CD4-positive, CD25-positive, alpha-beta regulatory T cell (primary cell): ENCODE measurements around the gene TOX4. TPM values are rescaled to one million over a fixed set of nuclear protein-coding genes. Genes with fewer than 3 reads are reported as not detected.

Experiments used
- ATAC-seq, 2 donors: fragments of 150-1000 bp; cut with Tn5 transposase; one replicate each; pipeline ENCODE4 v1.10.0; 2021; ENCODE audit warnings: low read depth in 2 of 2, moderate number of reproducible peaks in 2 of 2, moderate library complexity in 1 of 2
- DNase-seq, 3 donors: peaks; one replicate each; pipeline versions ENCODE4 v3.0.0 to v3.0.0-alpha.2; 2012 to 2022; ENCODE audit warnings: mixed read lengths in 1 of 3
- H3K27ac ChIP-seq: one replicate; pipeline ENCODE4 v1.7.0; 2013; ENCODE audit warnings: mild to moderate bottlenecking, low read length; ENCODE audit not compliant: insufficient read depth, poor library complexity, severe bottlenecking
- H3K27me3 ChIP-seq: one replicate; pipeline ENCODE4 v1.7.0; 2013; ENCODE audit warnings: low read length; ENCODE audit not compliant: control insufficient read depth, insufficient read depth
- H3K36me3 ChIP-seq: one replicate; pipeline ENCODE4 v1.7.0; 2013; ENCODE audit warnings: mild to moderate bottlenecking, low read length, moderate library complexity; ENCODE audit not compliant: control insufficient read depth, insufficient read depth
- H3K4me1 ChIP-seq: 2 replicates; pipeline ENCODE4 v1.7.0; 2013; ENCODE audit warnings: mild to moderate bottlenecking, low read length; ENCODE audit not compliant: insufficient read depth, control insufficient read depth, poor library complexity, severe bottlenecking
- H3K4me3 ChIP-seq: one replicate; pipeline ENCODE4 v1.7.0; 2013; ENCODE audit warnings: low read depth, mild to moderate bottlenecking, low read length, moderate library complexity
- H3K9me3 ChIP-seq, 2 experiments: 1 replicate in 1 of 2; 2 replicates in 1 of 2; pipeline ENCODE4 v1.7.0; 2013; ENCODE audit warnings: low read length in 2 of 2, mild to moderate bottlenecking in 1 of 2, moderate library complexity in 1 of 2; ENCODE audit not compliant: control insufficient read depth in 2 of 2
- H3K27ac Mint-ChIP-seq, 3 donors: one replicate each; pipeline ENCODE4 v1.8.0; 2020 to 2022; ENCODE audit warnings: mild to moderate bottlenecking in 3 of 3, mixed read lengths in 3 of 3, moderate library complexity in 2 of 3
- H3K27me3 Mint-ChIP-seq: one replicate; pipeline ENCODE4 v1.8.0; 2022; ENCODE audit warnings: mild to moderate bottlenecking, mixed read lengths
- H3K36me3 Mint-ChIP-seq: one replicate; pipeline ENCODE4 v1.8.0; 2020; ENCODE audit warnings: mixed read lengths
- H3K4me1 Mint-ChIP-seq, 4 donors: one replicate each; pipeline ENCODE4 v1.8.0; 2020 to 2022; ENCODE audit warnings: mixed read lengths in 4 of 4, mild to moderate bottlenecking in 1 of 4
- H3K4me3 Mint-ChIP-seq, 4 donors: one replicate each; pipeline ENCODE4 v1.8.0; 2020 to 2022; ENCODE audit warnings: mild to moderate bottlenecking in 4 of 4, mixed read lengths in 4 of 4, moderate library complexity in 3 of 4
- H3K9me3 Mint-ChIP-seq, 7 donors: one replicate each; pipeline ENCODE4 v1.8.0; 2020 to 2022; ENCODE audit warnings: mixed read lengths in 7 of 7, mild to moderate bottlenecking in 3 of 7, moderate library complexity in 2 of 7
- polyA plus RNA-seq, 4 donors: library from polyadenylated mRNA; unstranded; fragments of 300-500 nt; fragmentation: Illumina TruSeq; gene quantifications; one replicate each; pipeline ENCODE4 v1.2.3, GENCODE V29; 2021
- total RNA-seq: library from RNA; stranded (reverse); gene quantifications from one replicate; pipeline ENCODE4 v1.2.3, GENCODE V29; 2022

TOX4 gene
- total and polyA plus RNA-seq, 5 donors from 2014 or later = 90.0 to 128 (median 99.1) TPM

DNA sequence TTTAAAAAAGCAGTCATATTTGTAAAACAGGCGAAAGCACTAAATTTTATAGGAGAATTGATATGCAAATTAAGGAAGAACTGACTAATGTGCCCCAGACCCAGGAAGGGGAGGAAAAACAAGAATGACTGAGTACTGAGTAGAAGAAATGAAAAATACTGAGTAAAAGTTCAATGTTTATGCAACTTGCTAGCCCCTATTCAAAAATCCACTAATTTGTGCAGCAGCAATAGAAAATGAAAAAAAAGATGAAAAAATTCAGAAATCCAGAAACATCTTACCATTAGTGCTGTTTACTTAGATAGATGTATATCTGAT is 27.1 kb upstream of the TOX4 start:
- Mint-ChIP-seq H3K27ac (peak overlapping the region in 2 of 3 donors; percentile 3 to 57), H3K36me3 (peaks cover 12% of the 10 kb centered on the region), H3K4me3 (peak overlapping the region; percentile 3 to 54 (median 26)), H3K27me3 (no peaks in the 10 kb centered on the region), H3K9me3 (no peaks in the 10 kb centered on the region), H3K4me1 (peaks cover 44 to 79% (median 56%) of the 10 kb centered on the region in 4 donors)
- no peak for ATAC-seq
- Histone ChIP-seq H3K27ac (peak overlapping the region; percentile 57), H3K9me3 (no peaks in the 10 kb centered on the region), H3K27me3 (no peaks in the 10 kb centered on the region), H3K4me3 (peak overlapping the region; percentile 53), H3K4me1 (peaks cover 60% of the 10 kb centered on the region), H3K36me3 (no peaks in the 10 kb centered on the region)
- DNase-seq = no peak

DNA sequence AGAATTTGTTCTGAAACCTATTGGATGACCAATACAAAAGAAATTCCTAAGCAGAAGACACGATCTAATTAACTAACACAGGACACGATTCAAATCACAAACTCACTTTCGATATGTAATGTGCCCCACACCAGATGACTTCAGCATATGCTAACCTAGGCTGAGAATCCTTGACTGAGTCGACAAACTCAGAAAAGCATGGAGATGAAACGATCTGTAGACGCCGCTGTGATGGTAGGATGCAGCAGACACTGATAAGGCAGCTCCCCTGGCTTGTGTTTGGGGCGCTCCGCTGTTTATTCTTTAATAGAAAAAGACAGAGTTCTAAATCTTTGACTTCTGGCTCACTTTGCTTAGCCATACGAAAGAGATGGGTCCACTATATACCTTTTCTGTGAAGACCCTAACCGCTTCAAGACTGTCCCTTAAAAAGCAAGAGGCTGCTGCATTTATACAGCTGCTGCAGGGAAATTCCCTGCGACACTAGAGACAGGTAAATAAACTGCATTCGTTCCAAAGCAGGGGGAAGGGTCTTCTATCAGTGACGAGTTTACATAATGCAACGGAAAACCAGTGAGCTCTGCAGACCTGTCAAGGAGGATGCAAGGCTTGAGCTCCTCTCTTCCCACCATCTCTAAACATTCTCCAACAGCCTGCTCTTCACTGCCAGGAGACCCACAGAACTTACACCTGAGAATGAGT is 22.0 kb upstream of the TOX4 start:
- no peak for ATAC-seq
- H3K27ac Mint-ChIP-seq = peak overlapping the region; percentile 99 to 100 (median 100)
- no peaks in the 10 kb centered on the region for H3K9me3 Mint-ChIP-seq
- H3K4me3 Mint-ChIP-seq = peak overlapping the region; percentile 86 to 99 (median 98)
- Histone ChIP-seq H3K36me3 (peaks cover 6% of the 10 kb centered on the region), H3K27me3 (no peaks in the 10 kb centered on the region), H3K4me1 (peaks cover 51% of the 10 kb centered on the region), H3K9me3 (no peaks in the 10 kb centered on the region), H3K27ac (peak overlapping the region; percentile 95), H3K4me3 (peak overlapping the region; percentile 93)
- peak in 2 of 3 donors; percentile 22 to 34 for DNase-seq
- H3K36me3 Mint-ChIP-seq = peaks cover 9% of the 10 kb centered on the region
- H3K4me1 Mint-ChIP-seq = peaks cover 24 to 59% (median 41%) of the 10 kb centered on the region in 4 donors
- H3K27me3 Mint-ChIP-seq = no peaks in the 10 kb centered on the region

DNA sequence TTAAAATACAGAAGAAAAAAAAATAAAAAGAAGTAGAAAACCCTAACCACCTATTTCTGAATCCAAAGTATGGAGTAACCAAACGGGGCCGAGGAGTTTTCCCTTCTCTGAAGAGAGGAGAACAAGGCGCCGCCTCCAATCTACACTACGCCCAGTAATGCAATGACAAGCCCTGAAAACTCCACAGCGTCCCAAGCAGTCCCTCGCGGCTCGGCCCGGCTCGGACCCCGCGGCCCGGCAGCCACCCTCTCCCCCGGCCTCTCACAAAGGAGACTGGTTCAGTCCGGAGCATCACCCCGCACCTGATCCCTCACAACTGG is 21.4 kb upstream of the TOX4 start:
- H3K27me3 Mint-ChIP-seq = no peaks in the 10 kb centered on the region
- H3K27ac Mint-ChIP-seq = peak overlapping the region; percentile 99 to 100 (median 100)
- H3K4me1 Mint-ChIP-seq = peaks cover 20 to 53% (median 36%) of the 10 kb centered on the region in 4 donors
- no peaks in the 10 kb centered on the region for H3K9me3 Mint-ChIP-seq
- DNase-seq = no peak
- H3K4me1 ChIP-seq = peaks cover 46% of the 10 kb centered on the region
- H3K36me3 ChIP-seq = peaks cover 9% of the 10 kb centered on the region
- no peaks in the 10 kb centered on the region for H3K27me3 ChIP-seq
- peak overlapping the region; percentile 86 to 99 (median 98) for H3K4me3 Mint-ChIP-seq
- peaks cover 9% of the 10 kb centered on the region for H3K36me3 Mint-ChIP-seq
- peak overlapping the region; percentile 95 for H3K27ac ChIP-seq
- no peaks in the 10 kb centered on the region for H3K9me3 ChIP-seq
- peak overlapping the region; percentile 93 for H3K4me3 ChIP-seq
- no peak for ATAC-seq

DNA sequence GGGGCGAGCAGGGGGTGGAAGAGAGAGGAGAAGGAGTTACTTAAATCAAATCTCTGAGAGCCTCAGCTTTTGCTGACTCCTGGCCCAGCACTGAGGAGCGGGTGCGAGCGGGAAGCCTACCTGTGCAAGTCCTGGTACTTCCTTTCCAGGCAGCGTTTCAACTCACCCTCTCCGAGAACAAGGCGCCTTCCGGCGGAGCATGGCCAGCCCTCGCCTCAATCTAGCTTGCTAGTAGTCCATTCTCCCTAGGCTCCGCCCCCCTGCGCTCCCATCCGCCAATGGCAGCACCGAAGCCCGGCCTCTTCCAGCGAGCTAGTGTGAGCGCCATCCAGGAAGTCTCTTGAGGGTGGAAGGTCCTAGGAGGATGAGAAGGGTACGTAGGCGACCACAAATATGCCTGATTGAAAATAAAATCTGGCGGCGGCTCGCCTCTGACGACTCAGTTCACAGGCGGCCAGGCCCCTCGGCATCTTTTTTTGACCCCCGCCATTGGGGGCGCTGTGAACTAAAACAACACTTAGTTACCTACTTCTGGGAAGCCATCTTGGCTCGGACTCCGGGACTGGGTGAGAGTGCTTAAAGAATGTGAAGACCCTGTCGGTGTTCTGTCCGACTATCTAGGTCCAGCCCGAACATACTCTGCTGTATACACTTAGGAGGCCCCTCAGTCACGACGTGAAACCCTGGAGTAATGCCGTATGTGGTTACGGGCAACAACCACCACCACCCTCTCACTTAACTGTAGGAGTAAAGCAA is 20.9 kb upstream of the TOX4 start, which contains the start of gene CHD8:
TSS of gene CHD8 (minus strand) at position 212 of the 756 bp plus-strand sequence. CDS start 24,480 bp downstream, outside the sequence.
- peaks cover 13% of the 10 kb centered on the region for H3K36me3 Mint-ChIP-seq
- DNase-seq (peak; percentile 100), ATAC-seq (peak; percentile 98 to 99)
- peak within 1 kb of the TSS; percentile 99 to 100 (median 100) for H3K27ac Mint-ChIP-seq
- peak within 1 kb of the TSS; percentile 98 for H3K4me3 ChIP-seq
- H3K27me3 ChIP-seq = no peaks in the 10 kb centered on the region
- peaks cover 14% of the 10 kb centered on the region for H3K36me3 ChIP-seq
- no peaks in the 10 kb centered on the region for H3K27me3 Mint-ChIP-seq
- H3K4me1 ChIP-seq = peaks cover 40% of the 10 kb centered on the region
- no peaks in the 10 kb centered on the region for H3K9me3 Mint-ChIP-seq
- peak within 1 kb of the TSS; percentile 86 to 99 (median 98) for H3K4me3 Mint-ChIP-seq
- peaks cover 20 to 48% (median 33%) of the 10 kb centered on the region in 4 donors for H3K4me1 Mint-ChIP-seq
- no peaks in the 10 kb centered on the region for H3K9me3 ChIP-seq
- H3K27ac ChIP-seq = peak within 1 kb of the TSS; percentile 95

DNA sequence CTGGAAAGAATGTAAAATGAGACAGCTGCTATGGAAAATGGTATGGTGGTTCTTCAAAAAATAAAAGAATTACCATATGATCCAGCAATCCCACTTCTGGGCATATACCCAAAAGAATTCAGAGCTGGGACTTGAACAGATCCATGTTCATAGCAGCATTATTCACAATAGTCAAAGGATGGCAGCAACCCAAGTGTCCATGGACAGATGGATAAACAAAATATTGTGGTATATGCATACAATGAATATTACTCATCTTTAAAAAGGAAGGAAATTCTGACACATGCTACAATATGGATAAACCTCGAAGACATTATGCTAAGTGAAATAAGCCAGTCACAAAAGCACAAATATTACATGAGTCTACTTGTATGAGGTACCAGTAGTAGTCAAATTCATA is 9.4 kb upstream of the TOX4 start:
- H3K27me3 ChIP-seq = no peaks in the 10 kb centered on the region
- Mint-ChIP-seq H3K36me3 (peaks cover 37% of the 10 kb centered on the region), H3K4me3 (no peak overlapping the region), H3K27me3 (no peaks in the 10 kb centered on the region), H3K4me1 (peaks cover 0 to 9% (median 4%) of the 10 kb centered on the region in 4 donors), H3K27ac (peak overlapping the region in 2 of 3 donors; percentile 36 to 74), H3K9me3 (no peaks in the 10 kb centered on the region)
- DNase-seq (no peak), ATAC-seq (no peak)
- H3K4me3 ChIP-seq = no peak overlapping the region
- no peaks in the 10 kb centered on the region for H3K4me1 ChIP-seq
- H3K9me3 ChIP-seq = no peaks in the 10 kb centered on the region
- peaks cover 53% of the 10 kb centered on the region for H3K36me3 ChIP-seq
- H3K27ac ChIP-seq = no peak overlapping the region

DNA sequence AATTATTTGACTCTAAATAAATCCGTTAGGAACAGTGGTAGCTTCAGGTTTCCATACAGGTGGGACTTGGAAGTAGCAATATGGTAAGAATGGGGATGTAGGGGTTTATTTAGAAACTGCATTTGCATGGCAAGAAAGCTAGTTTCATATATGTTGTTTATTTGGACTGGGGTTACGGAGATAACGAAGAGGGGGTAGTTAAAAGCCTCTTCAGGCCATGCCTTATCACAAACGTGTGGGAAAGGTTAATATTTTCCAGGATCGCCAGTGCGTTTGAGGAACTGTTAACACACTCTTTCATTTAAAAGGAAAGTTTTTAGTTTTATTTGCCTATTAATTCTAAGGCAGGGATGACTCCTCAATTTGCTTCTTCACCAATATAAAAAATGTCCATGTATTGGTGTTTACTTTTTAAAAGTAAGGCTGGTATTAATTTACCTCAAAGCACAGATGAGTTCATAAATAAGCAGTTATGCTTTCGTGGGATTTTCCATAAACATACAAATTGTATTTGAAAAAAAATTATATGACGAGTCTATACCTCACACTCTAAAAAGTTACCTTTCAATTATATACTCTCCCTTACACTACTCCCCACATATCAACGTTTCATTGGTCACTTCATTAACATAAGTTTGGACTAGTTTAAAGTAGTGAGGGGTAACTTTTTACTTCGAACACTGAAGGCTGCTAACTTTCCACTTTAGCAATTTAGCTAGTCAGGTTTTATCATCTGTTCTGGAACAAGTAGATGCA is 1.1 kb upstream of the TOX4 start:
- peaks cover 27% of the 10 kb centered on the region for H3K4me1 ChIP-seq
- H3K27me3 Mint-ChIP-seq = no peaks in the 10 kb centered on the region
- peak overlapping the region; percentile 92 for H3K27ac ChIP-seq
- H3K4me3 ChIP-seq = peak overlapping the region; percentile 92
- H3K27ac Mint-ChIP-seq = peak overlapping the region; percentile 63 to 99 (median 99)
- H3K9me3 ChIP-seq = no peaks in the 10 kb centered on the region
- H3K9me3 Mint-ChIP-seq = no peaks in the 10 kb centered on the region
- no peak for DNase-seq
- peaks cover 14 to 57% (median 43%) of the 10 kb centered on the region in 4 donors for H3K4me1 Mint-ChIP-seq
- peaks cover 23% of the 10 kb centered on the region for H3K36me3 Mint-ChIP-seq
- H3K36me3 ChIP-seq = peaks cover 21% of the 10 kb centered on the region
- no peak for ATAC-seq
- no peaks in the 10 kb centered on the region for H3K27me3 ChIP-seq
- peak overlapping the region; percentile 97 to 100 (median 100) for H3K4me3 Mint-ChIP-seq

DNA sequence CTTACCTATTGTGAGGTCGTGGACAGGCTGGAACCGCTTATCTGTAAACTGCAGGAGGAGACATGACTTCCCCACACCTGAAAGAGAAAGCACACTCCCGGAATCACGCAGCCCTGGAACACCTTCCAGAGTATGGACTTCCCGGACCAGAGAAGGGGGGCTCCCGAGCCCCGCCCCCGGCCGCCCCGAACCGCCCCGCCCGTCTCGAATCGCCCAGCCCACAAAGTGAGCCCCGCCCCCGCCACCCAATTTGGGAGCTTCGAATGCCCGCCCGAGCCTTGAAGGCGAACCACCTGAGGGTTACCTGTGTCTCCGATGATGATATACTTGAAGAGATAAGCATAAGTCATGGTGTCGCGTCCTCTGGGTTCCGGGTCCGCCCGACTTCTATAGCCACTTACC is 471 bp upstream of the TOX4 start:
- Mint-ChIP-seq H3K4me1 (peaks cover 15 to 60% (median 44%) of the 10 kb centered on the region in 4 donors), H3K9me3 (no peaks in the 10 kb centered on the region), H3K4me3 (peak overlapping the region; percentile 97 to 100 (median 100)), H3K27me3 (no peaks in the 10 kb centered on the region), H3K27ac (peak overlapping the region; percentile 98 to 99 (median 99)), H3K36me3 (peaks cover 26% of the 10 kb centered on the region)
- H3K4me3 ChIP-seq = peak overlapping the region; percentile 92
- H3K27ac ChIP-seq = peak overlapping the region; percentile 92
- H3K4me1 ChIP-seq = peaks cover 27% of the 10 kb centered on the region
- peaks cover 21% of the 10 kb centered on the region for H3K36me3 ChIP-seq
- no peaks in the 10 kb centered on the region for H3K9me3 ChIP-seq
- ATAC-seq (no peak), DNase-seq (peak in 1 of 3 donors; percentile 83)
- no peaks in the 10 kb centered on the region for H3K27me3 ChIP-seq
